CD8-positive, alpha-beta memory T cell (primary cell): ENCODE data around the gene OSBPL10. TPM values are rescaled to one million over a fixed set of nuclear protein-coding genes. Genes with fewer than 3 reads are reported as not detected.

Source experiments
- CTCF ChIA-PET: fragments of 350-600 bp; sonication (Branson Sonifier 250); formaldehyde crosslinking; loops from one replicate; lab custom pipeline; 2021; ENCODE audit warnings: antibody characterized with exemption; lab: Charles Lee
- POLR2A ChIA-PET: fragments of 350-600 bp; sonication (Branson Sonifier 250); formaldehyde crosslinking; loops from one replicate; lab custom pipeline; 2021; ENCODE audit warnings: antibody characterized with exemption; lab: Charles Lee
- DNase-seq, 5 donors: peaks; one replicate each; pipeline versions ENCODE4 v3.0.0 to v3.0.0-alpha.2; 2020 to 2022; ENCODE audit warnings: mixed read lengths in 1 of 5
- H3K27ac ChIP-seq: one replicate; pipeline ENCODE4 v1.7.0; 2013; ENCODE audit warnings: low read depth, mild to moderate bottlenecking, low read length, moderate library complexity
- H3K27me3 ChIP-seq: 2 replicates; pipeline ENCODE4 v1.7.0; 2013; ENCODE audit warnings: low read length, mild to moderate bottlenecking; ENCODE audit not compliant: insufficient read depth, poor library complexity, severe bottlenecking
- H3K36me3 ChIP-seq: 2 replicates; pipeline ENCODE4 v1.7.0; 2013; ENCODE audit warnings: mild to moderate bottlenecking, low read length, moderate library complexity; ENCODE audit not compliant: insufficient read depth
- H3K4me1 ChIP-seq: 2 replicates; pipeline ENCODE4 v1.7.0; 2013; ENCODE audit warnings: mild to moderate bottlenecking, low read length, moderate library complexity; ENCODE audit not compliant: insufficient read depth
- H3K4me3 ChIP-seq: 2 replicates; pipeline ENCODE4 v1.7.0; 2013; ENCODE audit warnings: mild to moderate bottlenecking, low read length
- H3K9me3 ChIP-seq: 2 replicates; pipeline ENCODE4 v1.7.0; 2013; ENCODE audit warnings: mild to moderate bottlenecking, low read length
- H3K27ac Mint-ChIP-seq, 8 donors: one replicate each; pipeline ENCODE4 v1.8.0; 2020 to 2021; ENCODE audit warnings: mixed read lengths in 8 of 8, mild to moderate bottlenecking in 6 of 8, inconsistent platforms in 3 of 8, moderate library complexity in 3 of 8
- H3K27me3 Mint-ChIP-seq, 2 donors: one replicate each; pipeline ENCODE4 v1.8.0; 2020 to 2021; ENCODE audit warnings: mixed read lengths in 2 of 2, mild to moderate bottlenecking in 1 of 2, moderate library complexity in 1 of 2
- H3K36me3 Mint-ChIP-seq, 3 donors: one replicate each; pipeline ENCODE4 v1.8.0; 2020 to 2021; ENCODE audit warnings: mixed read lengths in 3 of 3, inconsistent platforms in 1 of 3, mild to moderate bottlenecking in 1 of 3
- H3K4me1 Mint-ChIP-seq, 3 donors: one replicate each; pipeline ENCODE4 v1.8.0; 2020 to 2021; ENCODE audit warnings: mixed read lengths in 3 of 3, inconsistent platforms in 1 of 3, mild to moderate bottlenecking in 1 of 3
- H3K4me3 Mint-ChIP-seq, 7 donors: one replicate each; pipeline ENCODE4 v1.8.0; 2020 to 2021; ENCODE audit warnings: mixed read lengths in 7 of 7, mild to moderate bottlenecking in 6 of 7, moderate library complexity in 4 of 7, inconsistent platforms in 2 of 7
- H3K9me3 Mint-ChIP-seq, 5 donors: one replicate each; pipeline ENCODE4 v1.8.0; 2020 to 2022; ENCODE audit warnings: mixed read lengths in 5 of 5, mild to moderate bottlenecking in 3 of 5, moderate library complexity in 2 of 5, inconsistent platforms in 1 of 5
- polyA plus RNA-seq: library from polyadenylated mRNA; unstranded; fragments of 300-500 nt; fragmentation: Illumina TruSeq; gene quantifications from one replicate; pipeline ENCODE4 v1.2.3, GENCODE V29; 2021
- total RNA-seq, 2 experiments: library from RNA; stranded (reverse); gene quantifications; one replicate each; pipeline ENCODE4 v1.2.3, GENCODE V29; 2021

The OSBPL10 gene
- total and polyA plus RNA-seq, 3 experiments from 2014 or later: 0.12 to 3.0 (median 2.6) TPM

DNA sequence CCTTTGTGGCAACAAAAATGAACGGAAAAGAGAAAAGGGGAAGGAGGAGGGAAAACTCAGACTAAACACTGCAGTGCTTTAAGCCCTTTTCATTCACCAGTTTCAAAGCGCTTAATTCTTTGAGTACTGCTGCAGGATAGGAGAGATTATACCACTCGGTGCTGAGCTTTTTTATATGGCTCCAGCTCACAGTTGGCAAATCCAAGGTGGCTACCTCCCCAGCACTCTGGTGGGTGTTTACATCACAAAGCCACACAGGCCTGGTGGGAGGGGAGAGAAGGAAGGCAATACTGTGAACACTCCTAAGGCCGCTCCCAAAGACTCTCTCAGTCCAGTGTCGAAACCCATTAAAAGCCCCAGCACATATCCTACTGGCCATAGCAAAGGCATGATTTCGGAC is 256.9 kb downstream of the OSBPL10 start:
- H3K36me3 Mint-ChIP-seq: no peaks in the 10 kb centered on the region
- Histone ChIP-seq H3K27me3 (no peaks in the 10 kb centered on the region), H3K4me3 (no peak overlapping the region), H3K36me3 (no peaks in the 10 kb centered on the region), H3K9me3 (no peaks in the 10 kb centered on the region), H3K27ac (no peak overlapping the region), H3K4me1 (no peaks in the 10 kb centered on the region)
- ChIA-PET POLR2A (no interaction called here), CTCF (interaction anchor here (1.0 kb wide), 1 partner anchor 919 kb away, joined by 3 read pairs; no protein-coding TSS in a partner anchor)
- H3K27me3 Mint-ChIP-seq: peaks cover 10 to 43% of the 10 kb centered on the region in 2 donors
- no peaks in the 10 kb centered on the region for H3K4me1 Mint-ChIP-seq
- DNase-seq: no peak
- no peak overlapping the region for H3K4me3 Mint-ChIP-seq
- no peak overlapping the region for H3K27ac Mint-ChIP-seq
- H3K9me3 Mint-ChIP-seq: peaks cover 0 to 2% (median 0%) of the 10 kb centered on the region in 5 donors

DNA sequence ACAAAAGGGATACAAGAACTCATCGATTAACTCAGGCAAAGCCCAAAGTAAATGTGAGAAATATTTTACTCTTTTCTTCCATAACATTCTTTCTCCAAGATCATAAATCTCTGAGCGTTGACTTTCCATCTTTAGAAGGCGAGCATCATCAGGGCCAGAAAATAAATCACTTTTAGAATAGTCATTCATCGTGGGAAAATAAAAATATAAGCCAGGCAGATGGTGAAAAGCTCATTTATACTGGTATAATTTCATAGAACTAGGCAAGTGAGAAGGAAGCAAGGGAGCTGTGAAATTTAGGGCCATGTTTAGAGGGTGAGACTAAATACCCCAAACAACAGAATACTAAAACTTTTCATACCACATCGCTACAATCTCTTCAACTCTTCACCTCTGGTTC is 257.4 kb downstream of the OSBPL10 start:
- no peak overlapping the region for H3K4me3 ChIP-seq
- Mint-ChIP-seq H3K36me3 (no peaks in the 10 kb centered on the region), H3K9me3 (peaks cover 0 to 2% (median 0%) of the 10 kb centered on the region in 5 donors), H3K4me1 (no peaks in the 10 kb centered on the region), H3K4me3 (no peak overlapping the region), H3K27ac (no peak overlapping the region), H3K27me3 (peaks cover 10 to 47% of the 10 kb centered on the region in 2 donors)
- H3K4me1 ChIP-seq: no peaks in the 10 kb centered on the region
- H3K9me3 ChIP-seq: no peaks in the 10 kb centered on the region
- H3K36me3 ChIP-seq: no peaks in the 10 kb centered on the region
- peaks cover 3% of the 10 kb centered on the region for H3K27me3 ChIP-seq
- ChIA-PET POLR2A (no interaction called here), CTCF (no interaction called here)
- DNase-seq: no peak
- no peak overlapping the region for H3K27ac ChIP-seq

DNA sequence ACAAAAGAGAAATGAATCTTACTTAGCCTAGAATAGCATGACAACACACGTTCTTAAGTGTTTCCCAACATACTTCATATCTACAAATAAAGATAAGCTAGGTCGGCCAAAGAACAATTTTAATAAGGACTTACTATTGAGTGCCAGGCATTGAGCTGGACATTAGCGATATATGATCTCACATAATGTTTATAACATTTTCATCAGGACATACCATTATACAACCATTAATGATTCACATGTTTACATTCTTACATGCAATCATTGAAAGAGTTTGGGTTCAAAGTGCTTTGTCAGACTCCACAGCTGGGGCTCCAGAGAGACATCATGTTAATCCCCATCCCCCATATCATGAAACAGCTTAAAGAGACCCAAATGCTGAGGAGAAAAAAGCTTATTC is 259.4 kb downstream of the OSBPL10 start:
- Histone ChIP-seq H3K27ac (no peak overlapping the region), H3K36me3 (no peaks in the 10 kb centered on the region), H3K4me1 (no peaks in the 10 kb centered on the region), H3K27me3 (peaks cover 3% of the 10 kb centered on the region), H3K4me3 (no peak overlapping the region), H3K9me3 (no peaks in the 10 kb centered on the region)
- H3K4me3 Mint-ChIP-seq: no peak overlapping the region
- ChIA-PET POLR2A (no interaction called here), CTCF (no interaction called here)
- H3K27me3 Mint-ChIP-seq: peaks cover 12 to 57% of the 10 kb centered on the region in 2 donors
- H3K4me1 Mint-ChIP-seq: no peaks in the 10 kb centered on the region
- H3K36me3 Mint-ChIP-seq: no peaks in the 10 kb centered on the region
- DNase-seq: no peak
- peaks cover 0 to 2% (median 0%) of the 10 kb centered on the region in 5 donors for H3K9me3 Mint-ChIP-seq
- H3K27ac Mint-ChIP-seq: no peak overlapping the region

DNA sequence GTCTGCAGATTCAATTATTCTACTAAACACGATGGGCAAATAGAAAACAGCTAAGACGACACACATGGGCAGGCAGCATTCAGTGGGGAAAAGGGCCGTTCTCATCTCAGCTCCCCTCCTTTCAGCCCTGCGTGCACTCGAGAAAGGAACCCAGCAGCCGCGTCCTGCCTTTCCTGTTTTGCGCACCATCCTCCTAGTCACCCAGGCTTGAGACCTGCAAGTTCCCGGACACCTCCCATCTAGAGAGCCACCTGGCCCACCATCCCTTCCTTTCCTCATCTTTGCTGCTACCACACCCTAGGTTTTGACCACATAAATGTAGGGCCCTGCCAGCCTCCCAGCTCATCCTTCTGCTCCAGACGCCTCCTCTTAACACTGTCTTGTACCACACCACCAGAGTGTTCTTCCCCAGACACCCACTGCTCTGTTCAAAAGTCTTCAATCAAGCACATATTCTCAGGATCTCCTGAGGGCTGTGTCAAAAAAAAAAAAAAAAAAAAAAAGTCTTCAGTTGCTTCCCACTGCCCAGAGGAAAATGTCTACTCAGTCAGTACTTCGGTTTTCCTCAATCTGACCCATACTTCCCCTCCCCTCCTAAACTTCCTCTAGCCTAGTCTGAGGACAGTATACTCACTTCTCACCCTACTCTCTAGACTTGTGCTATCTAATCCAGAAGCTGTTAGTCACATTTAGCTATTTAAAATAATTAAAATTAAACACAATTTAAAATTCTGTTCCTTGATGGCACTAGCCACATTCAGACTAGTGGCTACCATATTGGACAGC is 266.4 kb downstream of the OSBPL10 start:
- H3K9me3 ChIP-seq: no peaks in the 10 kb centered on the region
- CTCF ChIA-PET: no interaction called here
- Mint-ChIP-seq H3K27ac (no peak overlapping the region), H3K4me1 (no peaks in the 10 kb centered on the region), H3K36me3 (no peaks in the 10 kb centered on the region), H3K9me3 (no peaks in the 10 kb centered on the region), H3K27me3 (peaks cover 10 to 19% of the 10 kb centered on the region in 2 donors), H3K4me3 (no peak overlapping the region)
- no peak overlapping the region for H3K4me3 ChIP-seq
- POLR2A ChIA-PET: no interaction called here
- H3K27ac ChIP-seq: no peak overlapping the region
- no peaks in the 10 kb centered on the region for H3K4me1 ChIP-seq
- H3K27me3 ChIP-seq: peaks cover 3% of the 10 kb centered on the region
- no peaks in the 10 kb centered on the region for H3K36me3 ChIP-seq
- no peak for DNase-seq

DNA sequence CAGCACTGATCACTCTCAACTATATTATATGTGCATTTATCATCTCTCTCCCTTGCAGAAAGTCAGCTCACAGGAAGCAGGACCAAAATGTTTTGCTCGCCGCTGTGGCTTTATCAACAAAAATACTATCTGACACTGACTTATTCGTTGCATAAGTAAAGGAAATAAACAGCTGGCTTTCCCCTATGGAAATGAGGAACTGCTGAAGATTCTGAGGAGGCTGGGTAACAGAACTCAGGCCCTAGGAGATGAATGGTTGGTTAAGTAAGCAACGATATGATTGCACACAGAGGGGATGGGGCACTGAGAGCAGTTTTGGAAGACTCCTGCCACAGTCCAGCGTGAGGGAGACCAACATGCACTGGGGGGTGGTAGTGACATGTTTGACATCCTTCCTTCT is 267.2 kb downstream of the OSBPL10 start:
- Mint-ChIP-seq H3K9me3 (no peaks in the 10 kb centered on the region), H3K4me3 (no peak overlapping the region), H3K27me3 (peaks cover 10 to 15% of the 10 kb centered on the region in 2 donors), H3K4me1 (no peaks in the 10 kb centered on the region), H3K27ac (no peak overlapping the region), H3K36me3 (no peaks in the 10 kb centered on the region)
- H3K27me3 ChIP-seq: peaks cover 1% of the 10 kb centered on the region
- no peak overlapping the region for H3K4me3 ChIP-seq
- no peaks in the 10 kb centered on the region for H3K36me3 ChIP-seq
- H3K9me3 ChIP-seq: no peaks in the 10 kb centered on the region
- no peak overlapping the region for H3K27ac ChIP-seq
- POLR2A ChIA-PET: no interaction called here
- CTCF ChIA-PET: no interaction called here
- H3K4me1 ChIP-seq: no peaks in the 10 kb centered on the region
- DNase-seq: no peak

DNA sequence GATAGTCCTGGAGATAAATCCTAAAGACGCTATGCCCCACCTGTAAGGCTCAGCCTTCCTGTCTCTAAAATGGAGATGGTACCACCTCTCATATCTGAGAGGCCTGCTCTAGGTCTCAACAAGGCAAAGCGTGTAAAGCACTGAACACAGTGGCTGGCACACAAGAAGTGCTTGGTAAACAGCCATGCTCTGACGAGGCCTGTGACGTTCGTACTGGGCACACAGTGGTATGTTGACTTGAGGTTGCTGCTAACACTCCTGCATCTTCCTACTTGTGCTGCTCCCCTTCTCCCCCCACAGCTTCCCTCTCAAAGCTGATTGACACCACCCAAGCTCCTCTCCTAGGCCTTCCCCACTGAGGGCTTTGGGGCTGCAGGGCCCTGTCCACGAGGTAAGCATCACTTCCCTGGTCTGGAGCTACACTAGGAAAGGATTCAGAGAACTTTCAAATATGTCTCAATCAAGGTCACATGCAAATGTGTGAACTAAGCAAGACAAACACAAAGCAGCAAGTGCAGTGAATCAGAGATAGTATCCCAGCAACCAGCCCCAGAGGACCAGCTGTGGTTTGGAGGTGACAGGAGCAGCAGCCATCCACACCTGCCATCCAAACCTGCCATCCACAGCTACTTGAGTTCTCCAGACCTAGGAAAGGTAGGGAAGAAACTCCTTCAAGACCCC is 270.8 kb downstream of the OSBPL10 start:
- Histone ChIP-seq H3K36me3 (no peaks in the 10 kb centered on the region), H3K4me3 (no peak overlapping the region), H3K4me1 (no peaks in the 10 kb centered on the region), H3K9me3 (no peaks in the 10 kb centered on the region), H3K27me3 (no peaks in the 10 kb centered on the region), H3K27ac (no peak overlapping the region)
- DNase-seq: no peak
- POLR2A ChIA-PET: no interaction called here
- Mint-ChIP-seq H3K4me1 (no peaks in the 10 kb centered on the region), H3K9me3 (no peaks in the 10 kb centered on the region), H3K4me3 (no peak overlapping the region), H3K36me3 (no peaks in the 10 kb centered on the region), H3K27me3 (peaks cover 9 to 10% of the 10 kb centered on the region in 2 donors), H3K27ac (no peak overlapping the region)
- CTCF ChIA-PET: no interaction called here

DNA sequence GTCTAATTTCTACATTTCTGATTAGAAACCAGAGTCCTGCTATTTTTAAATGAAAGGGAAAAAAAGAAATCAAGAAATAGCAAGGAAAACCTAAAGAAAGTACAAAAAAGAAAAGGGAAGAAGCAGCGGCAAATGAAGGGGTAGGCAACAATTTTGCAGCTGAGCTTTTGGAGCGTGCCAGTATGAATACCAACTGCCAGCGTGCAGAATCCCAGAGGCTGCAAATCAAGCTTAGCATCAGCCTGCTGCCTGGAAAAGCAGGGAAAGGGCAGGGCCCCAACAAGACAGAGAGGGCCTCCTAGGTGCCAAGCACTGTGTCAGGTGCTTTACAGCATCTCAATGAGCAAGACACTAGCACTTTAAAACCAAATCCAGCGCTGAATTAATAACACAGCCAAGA is 271.5 kb downstream of the OSBPL10 start:
- CTCF ChIA-PET: no interaction called here

DNA sequence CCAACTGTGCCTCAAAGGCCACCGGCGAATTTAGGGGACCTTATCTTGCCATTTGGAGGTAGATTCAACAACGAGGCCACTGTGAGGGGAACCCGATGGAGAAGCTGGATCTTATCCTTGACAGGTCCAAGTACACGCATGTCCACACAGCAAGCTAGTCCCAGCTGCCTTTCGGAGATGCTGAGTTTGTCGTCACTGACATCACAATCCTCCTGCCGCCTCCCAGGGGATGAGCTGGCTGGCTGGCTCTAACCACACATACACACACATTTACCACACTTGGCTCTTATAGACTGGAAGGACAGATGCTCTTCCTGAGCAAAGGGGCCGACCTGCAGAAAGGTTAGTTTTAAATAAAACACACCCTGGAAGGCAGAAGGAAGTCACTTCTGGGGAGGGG is 272.1 kb downstream of the OSBPL10 start:
- H3K27me3 Mint-ChIP-seq: peaks cover 11 to 15% of the 10 kb centered on the region in 2 donors
- CTCF ChIA-PET: no interaction called here
- H3K4me3 Mint-ChIP-seq: no peak overlapping the region
- H3K4me1 ChIP-seq: no peaks in the 10 kb centered on the region
- no peaks in the 10 kb centered on the region for H3K36me3 Mint-ChIP-seq
- no peaks in the 10 kb centered on the region for H3K36me3 ChIP-seq
- no peak overlapping the region for H3K27ac ChIP-seq
- no peak for DNase-seq
- no peaks in the 10 kb centered on the region for H3K4me1 Mint-ChIP-seq
- no peaks in the 10 kb centered on the region for H3K9me3 ChIP-seq
- H3K4me3 ChIP-seq: no peak overlapping the region
- no peaks in the 10 kb centered on the region for H3K9me3 Mint-ChIP-seq
- no peaks in the 10 kb centered on the region for H3K27me3 ChIP-seq
- POLR2A ChIA-PET: no interaction called here
- H3K27ac Mint-ChIP-seq: no peak overlapping the region

More for the DNA sequence above, 271.5 kb downstream of the OSBPL10 start:
- no peak for DNase-seq
- Histone ChIP-seq H3K36me3 (no peaks in the 10 kb centered on the region), H3K27me3 (no peaks in the 10 kb centered on the region), H3K9me3 (no peaks in the 10 kb centered on the region), H3K4me1 (no peaks in the 10 kb centered on the region), H3K4me3 (no peak overlapping the region), H3K27ac (no peak overlapping the region)
- POLR2A ChIA-PET: no interaction called here
- Mint-ChIP-seq H3K36me3 (no peaks in the 10 kb centered on the region), H3K27me3 (peaks cover 13 to 15% of the 10 kb centered on the region in 2 donors), H3K9me3 (no peaks in the 10 kb centered on the region), H3K27ac (no peak overlapping the region), H3K4me3 (no peak overlapping the region), H3K4me1 (no peaks in the 10 kb centered on the region)
